HCT116 (cell line): ENCODE results near the gene FNDC1. TPM values are rescaled to one million over a fixed set of nuclear protein-coding genes. Genes with fewer than 3 reads are reported as not detected.
A peak's percentile ranks its signal among the peaks of the same experiment; 100 is the strongest.

ENCODE experiments used
- ATAC-seq: fragments of 200-7000 bp; cut with Tn5 transposase; 2 replicates; pipeline ENCODE4 v1.9.1; 2020; ENCODE audit warnings: mild to moderate bottlenecking, moderate library complexity
- BruUV-seq: library from RNA; stranded (reverse); fragments of 400-500 nt; replicated peaks from 2 replicates; lab custom pipeline; 2021; lab: Mats Ljungman, UMichigan
- CTCF ChIA-PET: fragments of 300-600 bp; sonication (Branson Sonifier 250); formaldehyde crosslinking; loops from one replicate; lab custom pipeline; 2021; ENCODE audit warnings: antibody characterized with exemption; lab: Charles Lee
- POLR2A ChIA-PET: fragments of 300-600, 350-600 bp; sonication (Branson Sonifier 250); formaldehyde crosslinking; loops from one replicate; lab custom pipeline; 2021; ENCODE audit warnings: antibody characterized with exemption; lab: Charles Lee
- RAD21 ChIA-PET, 2 experiments: fragments of 300-600 bp; sonication (Branson Sonifier 250); formaldehyde crosslinking; loops; one replicate each; lab custom pipeline; 2023; ENCODE audit warnings: low total read pairs in 2 of 2; ENCODE audit not compliant: uncharacterized antibody in 2 of 2, unreplicated experiment in 2 of 2, low non-redundant PET in 1 of 2; lab: Charles Lee
- DNase-seq: peaks from one replicate; pipeline ENCODE4 v3.0.0-alpha.2; 2010; ENCODE audit warnings: low read depth, low spot score
- H2AFZ ChIP-seq: fragments of 200-600 bp; shearing (Covaris generic), sonication (generic); 2 replicates; pipeline ENCODE4 v1.6.1; 2017; ENCODE audit warnings: low read depth, mixed run types, mixed read lengths, antibody characterized with exemption, low read length; ENCODE audit not compliant: poor library complexity, severe bottlenecking
- H3K27ac ChIP-seq: 2 replicates; pipeline ENCODE4 v1.5.1; 2012; ENCODE audit warnings: low read depth, low read length
- H3K27me3 ChIP-seq: fragments of 200-600 bp; sonication (generic); 2 replicates; pipeline ENCODE4 v1.6.1; 2016; ENCODE audit warnings: mixed run types, low read length, mixed read lengths; ENCODE audit not compliant: insufficient read depth
- H3K36me3 ChIP-seq, 2 experiments: fragments of 200-500 bp in 1 of 2; fragments of 200-600 bp in 1 of 2; sonication (Bioruptor generic) in 1 of 2; sonication (generic) in 1 of 2; 2 replicates each; pipeline versions ENCODE4 v1.5.1 to v1.6.1; 2014 to 2016; ENCODE audit warnings: low read length in 2 of 2, inconsistent platforms in 1 of 2, mixed read lengths in 1 of 2, mixed run types in 1 of 2; ENCODE audit not compliant: insufficient read depth in 2 of 2, control insufficient read depth in 1 of 2
- H3K4me1 ChIP-seq, 2 experiments: fragments of 200-600 bp in 1 of 2; sonication (generic) in 1 of 2; 2 replicates each; pipeline versions ENCODE4 v1.5.1 to v1.6.1; 2012 to 2017; ENCODE audit warnings: low read length in 2 of 2, inconsistent platforms in 1 of 2, mild to moderate bottlenecking in 1 of 2, mixed read lengths in 1 of 2, mixed run types in 1 of 2, moderate library complexity in 1 of 2; ENCODE audit not compliant: insufficient read depth in 2 of 2, control insufficient read depth in 1 of 2
- H3K4me2 ChIP-seq: fragments of 200-600 bp; sonication (generic); 2 replicates; pipeline ENCODE4 v1.6.1; 2017; ENCODE audit warnings: mixed run types, low read length, mixed read lengths
- H3K4me3 ChIP-seq, 2 experiments: fragments of 200-600 bp in 1 of 2; sonication (generic) in 1 of 2; replicated peaks in 1 of 2; 2 replicates each; pipeline ENCODE4 v1.5.1; 2011 to 2016; ENCODE audit warnings: low read length in 2 of 2, control low read depth in 1 of 2, low read depth in 1 of 2, mild to moderate bottlenecking in 1 of 2, mixed read lengths in 1 of 2, mixed run types in 1 of 2
- H3K79me2 ChIP-seq: fragments of 200-600 bp; sonication (generic); 2 replicates; pipeline ENCODE4 v1.6.1; 2017; ENCODE audit warnings: mild to moderate bottlenecking, mixed run types, low read length, moderate library complexity, mixed read lengths; ENCODE audit not compliant: insufficient read depth
- H3K9ac ChIP-seq: fragments of 200-600 bp; sonication (generic); 2 replicates; pipeline ENCODE4 v1.6.1; 2016; ENCODE audit warnings: low read length, mixed read lengths
- H3K9me2 ChIP-seq: fragments of 200-600 bp; sonication (generic), shearing (Covaris generic); 2 replicates; pipeline ENCODE4 v1.6.1; 2017; ENCODE audit warnings: mixed run types, mild to moderate bottlenecking, moderate library complexity; ENCODE audit not compliant: insufficient read depth
- H3K9me3 ChIP-seq, 2 experiments: fragments of 200-500 bp in 1 of 2; fragments of 200-600 bp in 1 of 2; sonication (Bioruptor generic) in 1 of 2; sonication (generic) in 1 of 2; 2 replicates each; pipeline ENCODE4 v1.6.1; 2014 to 2017; ENCODE audit warnings: low read length in 2 of 2, mixed read lengths in 2 of 2, inconsistent platforms in 1 of 2, low read depth in 1 of 2, mild to moderate bottlenecking in 1 of 2, mixed run types in 1 of 2, moderate library complexity in 1 of 2; ENCODE audit not compliant: control insufficient read depth in 1 of 2, insufficient read depth in 1 of 2
- H4K20me1 ChIP-seq: fragments of 200-600 bp; sonication (generic), shearing (Covaris generic); 2 replicates; pipeline ENCODE4 v1.6.1; 2017; ENCODE audit warnings: mixed run types, mild to moderate bottlenecking, moderate library complexity; ENCODE audit not compliant: insufficient read depth
- CBX3 ChIP-seq: IDR thresholded peaks from 2 replicates; pipeline ENCODE4 v1.6.1; 2012; ENCODE audit warnings: low read depth
- CEBPB ChIP-seq: IDR thresholded peaks from 2 replicates; pipeline ENCODE4 v1.6.1; 2012; ENCODE audit warnings: low read depth
- EGR1 ChIP-seq: IDR thresholded peaks from 2 replicates; pipeline ENCODE4 v1.6.1; 2012; ENCODE audit warnings: low read depth
- ELF1 ChIP-seq: IDR thresholded peaks from 2 replicates; pipeline ENCODE4 v1.6.1; 2012; ENCODE audit warnings: low read depth, borderline replicate concordance
- JUND ChIP-seq: IDR thresholded peaks from 2 replicates; pipeline ENCODE4 v1.6.1; 2012
- POLR2A ChIP-seq: IDR thresholded peaks from 2 replicates; pipeline ENCODE4 v1.7.0; 2011; ENCODE audit warnings: borderline replicate concordance; ENCODE audit not compliant: insufficient read depth, insufficient read length; ENCODE audit errors: extremely low read depth
- POLR2AphosphoS5 ChIP-seq: IDR thresholded peaks from 2 replicates; pipeline ENCODE4 v1.6.1; 2011; ENCODE audit warnings: mild to moderate bottlenecking, low read depth, low read length, moderate library complexity
- SIN3A ChIP-seq: IDR thresholded peaks from 2 replicates; pipeline ENCODE4 v1.6.1; 2012; ENCODE audit warnings: low read depth
- SP1 ChIP-seq: IDR thresholded peaks from 2 replicates; pipeline ENCODE4 v1.6.1; 2012; ENCODE audit warnings: low read depth
- YY1 ChIP-seq: IDR thresholded peaks from 2 replicates; pipeline ENCODE4 v1.6.1; 2011; ENCODE audit warnings: low read length, low read depth, moderate library complexity, mild to moderate bottlenecking; ENCODE audit not compliant: insufficient replicate concordance; ENCODE audit errors: extremely low read depth
- ZNF274 ChIP-seq: fragments of 200-500 bp; sonication (Bioruptor generic); IDR thresholded peaks from 2 replicates; pipeline ENCODE4 v1.6.1; 2014; ENCODE audit warnings: mild to moderate bottlenecking, low read depth, low read length, inconsistent platforms
- intact Hi-C: fragments of 100-400 bp; cut with micrococcal nuclease; formaldehyde crosslinking; loops from 2 replicates; pipeline ENCODE4 v1.10.0; 2022
- total RNA-seq: library from RNA; stranded (reverse); gene quantifications from one replicate; pipeline ENCODE4 v1.2.1, GENCODE V29; 2021; ENCODE audit not compliant: unreplicated experiment
- TF ChIP-seq, protein P1 (sequence below): IDR thresholded peaks from 2 replicates; pipeline ENCODE4 v1.6.1; 2012

Gene FNDC1
- total RNA-seq, 1 experiment from 2014 or later, result 0.07 TPM

DNA sequence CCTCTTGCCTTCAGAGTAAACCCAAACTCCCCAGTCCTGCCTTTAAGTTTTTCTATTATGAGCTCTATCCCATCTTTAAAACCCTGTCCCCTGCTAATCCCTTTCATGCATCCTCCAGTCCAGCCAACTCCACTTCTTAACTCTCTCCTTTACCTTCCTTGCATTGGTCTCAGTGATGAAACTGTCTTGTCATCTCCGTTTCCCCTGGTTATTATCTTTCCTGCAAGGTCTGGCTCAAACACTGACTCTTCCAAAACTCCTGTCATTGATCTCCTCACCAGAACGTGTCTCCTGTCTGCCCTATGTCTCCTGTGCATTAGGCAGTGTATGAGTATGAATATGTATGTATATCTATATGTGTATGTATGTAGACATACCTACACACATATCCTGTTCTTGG is 11.8 kb upstream of the FNDC1 start (continued):
- TF ChIP-seq ZNF274, result no peak
- no peak for TF ChIP-seq EGR1
- TF ChIP-seq, protein P1, sequence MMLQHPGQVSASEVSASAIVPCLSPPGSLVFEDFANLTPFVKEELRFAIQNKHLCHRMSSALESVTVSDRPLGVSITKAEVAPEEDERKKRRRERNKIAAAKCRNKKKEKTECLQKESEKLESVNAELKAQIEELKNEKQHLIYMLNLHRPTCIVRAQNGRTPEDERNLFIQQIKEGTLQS, result no peak
- TF ChIP-seq POLR2AphosphoS5, result no peak
- no peak for TF ChIP-seq ELF1
- TF ChIP-seq POLR2A, result no peak
- no peak for TF ChIP-seq JUND
- TF ChIP-seq SIN3A, result no peak
- no peak for TF ChIP-seq SP1
- TF ChIP-seq CBX3, result no peak

DNA sequence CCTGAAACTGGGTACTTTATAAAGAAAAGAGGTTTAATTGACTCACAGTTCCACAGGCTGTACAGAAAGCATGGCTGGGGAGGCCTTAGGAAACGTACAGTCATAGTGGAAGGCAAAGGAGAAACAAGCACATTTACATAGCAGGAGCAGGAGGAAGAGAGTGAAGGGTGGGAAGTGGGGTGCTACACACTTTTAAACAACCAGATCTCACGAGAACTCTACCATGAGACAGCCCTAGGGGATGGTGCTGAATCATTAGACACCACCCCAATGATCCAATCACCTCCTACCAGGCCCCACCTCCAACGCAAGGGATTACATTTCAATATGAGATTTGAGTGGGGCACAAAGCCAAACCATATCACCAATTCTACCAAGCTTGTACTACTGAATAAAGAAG is 7.4 kb upstream of the FNDC1 start:
- no peak for TF ChIP-seq ELF1
- TF ChIP-seq, all 23 proteins: peak for 0
- ATAC-seq (no peak), DNase-seq (no peak)
- no peaks in the 10 kb centered on the region for H3K36me3 ChIP-seq
- no peak overlapping the region for H3K9ac ChIP-seq
- no TSS peak for BruUV-seq
- no peaks in the 10 kb centered on the region for H4K20me1 ChIP-seq
- H3K4me1 ChIP-seq, result no peaks in the 10 kb centered on the region
- H3K27ac ChIP-seq, result no peak overlapping the region
- H3K4me3 ChIP-seq, result no peak overlapping the region
- RAD21 ChIA-PET, result no interaction called here
- H3K27me3 ChIP-seq, result peaks cover 8% of the 10 kb centered on the region; the same call in 1 of the 2 replicates
- H3K9me2 ChIP-seq, result no peaks in the 10 kb centered on the region
- H3K4me2 ChIP-seq, result no peak overlapping the region
- POLR2A ChIA-PET, result no interaction called here
- intact Hi-C loops, result no loop called here
- H2AFZ ChIP-seq, result no peak overlapping the region
- no peaks in the 10 kb centered on the region for H3K79me2 ChIP-seq
- CTCF ChIA-PET, result interaction anchor here (1.4 kb wide), 1 partner anchor 13 kb away, joined by 4 read pairs; no protein-coding TSS in a partner anchor
- H3K9me3 ChIP-seq, result no peaks in the 10 kb centered on the region

DNA sequence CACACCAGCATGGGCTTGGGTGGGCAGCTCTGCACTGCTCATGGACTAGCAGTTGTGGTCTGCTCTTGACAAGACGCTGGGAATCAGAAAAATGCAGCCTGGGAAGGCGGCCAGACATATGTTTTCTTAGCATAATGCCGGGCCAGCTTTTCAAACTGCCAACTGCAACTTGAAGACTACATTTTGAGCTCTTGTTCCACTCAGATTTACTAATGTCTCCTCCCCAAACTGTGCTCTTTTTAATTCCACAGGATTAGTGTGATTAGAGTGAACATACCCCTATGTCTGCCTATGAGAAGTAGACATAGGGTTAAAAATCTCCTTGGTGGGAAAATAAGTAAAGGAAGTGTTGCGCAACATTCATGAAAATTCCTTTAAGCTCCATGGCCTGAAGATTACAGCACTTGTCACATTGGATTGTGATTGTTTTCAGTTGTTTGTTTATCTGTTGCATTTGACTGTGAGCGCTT is 5.3 kb upstream of the FNDC1 start:
- DNase-seq (no peak), ATAC-seq (no peak)
- Histone ChIP-seq H3K4me3 (no peak overlapping the region), H4K20me1 (no peaks in the 10 kb centered on the region), H3K4me2 (no peak overlapping the region), H3K27me3 (peaks cover 8% of the 10 kb centered on the region; the same call in 1 of the 2 replicates), H3K27ac (no peak overlapping the region), H3K9ac (no peak overlapping the region), H2AFZ (no peak overlapping the region), H3K4me1 (no peaks in the 10 kb centered on the region), H3K9me2 (no peaks in the 10 kb centered on the region), H3K36me3 (no peaks in the 10 kb centered on the region), H3K9me3 (no peaks in the 10 kb centered on the region), H3K79me2 (no peaks in the 10 kb centered on the region)
- ChIA-PET CTCF (no interaction called here), RAD21 (no interaction called here), POLR2A (no interaction called here)
- intact Hi-C loops, result no loop called here
- no TSS peak for BruUV-seq
- TF ChIP-seq CEBPB (peak; percentile 62; the same call in 1 of the 2 replicates), CBX3 (no peak), YY1 (no peak), POLR2A (no peak), POLR2AphosphoS5 (no peak)
